ENCODE measurements around the gene FAM111A. TPM values are rescaled to one million over a fixed set of nuclear protein-coding genes. Genes with fewer than 3 reads are reported as not detected.

The FAM111A gene
- polyA plus RNA-seq, 6 donors from 2014 or later: 32.9 to 61.6 (median 44.7) TPM

DNA sequence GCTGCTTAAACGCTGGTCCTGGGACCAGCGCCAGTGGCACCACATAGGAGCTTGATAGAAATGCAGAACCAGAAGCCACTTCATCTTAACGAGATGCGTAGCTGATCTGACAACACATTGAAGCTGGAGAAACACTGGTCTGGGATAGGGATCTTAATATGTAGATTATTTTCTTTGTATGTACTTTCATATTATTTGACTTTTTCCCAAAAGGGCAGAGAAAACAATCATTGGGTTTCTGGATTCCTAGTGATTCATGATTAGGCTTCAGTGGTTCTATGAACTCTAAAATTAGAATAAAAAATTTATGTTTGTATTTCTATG is 57.7 kb downstream of the FAM111A start:
- Mint-ChIP-seq H3K27ac (peak overlapping the region; percentile 72 to 95 (median 88)), H3K36me3 (peaks cover 56 to 57% of the 10 kb centered on the region in 2 donors), H3K4me3 (peak overlapping the region in 7 of 8 donors; percentile 4 to 79 (median 56)), H3K27me3 (no peaks in the 10 kb centered on the region), H3K9me3 (peaks cover 0 to 2% (median 0%) of the 10 kb centered on the region in 7 donors), H3K4me1 (peaks cover 62 to 87% (median 77%) of the 10 kb centered on the region in 3 donors)
- DNase-seq (no peak), ATAC-seq (ENCODE audit: low read depth in 2 of 2) (peak; percentile 60 to 62)

DNA sequence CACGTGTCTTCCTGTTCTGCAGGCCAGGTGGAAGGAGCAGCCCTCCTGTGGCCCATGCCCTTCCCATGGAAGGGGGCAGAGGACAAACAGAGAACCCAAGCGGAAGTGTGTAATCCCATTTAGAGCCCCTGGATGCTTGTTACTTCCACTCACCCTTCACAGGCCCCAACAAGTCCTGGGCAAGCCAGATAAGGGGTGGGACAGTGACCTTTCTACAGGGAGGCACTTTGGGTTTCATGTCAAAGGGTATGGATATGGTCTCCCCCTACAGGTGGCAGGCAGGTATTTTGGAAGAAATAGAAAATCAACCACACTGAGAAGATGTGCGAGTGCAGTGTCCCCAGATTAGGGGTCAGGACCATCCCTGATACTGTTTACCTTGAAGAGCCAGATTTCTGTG is 58.7 kb downstream of the FAM111A start:
- Mint-ChIP-seq H3K27me3 (no peaks in the 10 kb centered on the region), H3K9me3 (peaks cover 0 to 2% (median 0%) of the 10 kb centered on the region in 7 donors), H3K4me3 (peak overlapping the region in 2 of 8 donors; percentile 22 to 34), H3K36me3 (peaks cover 49 to 55% of the 10 kb centered on the region in 2 donors), H3K27ac (peak overlapping the region in 3 of 6 donors; percentile 12 to 95 (median 83)), H3K4me1 (peaks cover 61 to 86% (median 77%) of the 10 kb centered on the region in 3 donors)
- DNase-seq: no peak
- no peak for ATAC-seq (ENCODE audit: low read depth in 2 of 2)

Other genes starting within 250 kb of the FAM111A start
- gene GLYATL1, start 203.4 kb upstream of the FAM111A start, polyA plus RNA-seq (ENCODE audit: low read depth in 6 of 6): under 1 TPM in 5 of 6 donors, not detected in 1; 0.15 to 0.79 (median 0.31) TPM
- 1 to 10 TPM in 4 of 6 donors, under 1 TPM in 1, not detected in 1; 0.52 to 2.4 (median 1.6) TPM for gene GLYATL1B, start 56.5 kb upstream of the FAM111A start, polyA plus RNA-seq (ENCODE audit: low read depth in 6 of 6)
- 10 to 100 TPM in 5 of 6 donors, 1 to 10 TPM in 1; 9.4 to 69.2 (median 10.4) TPM for gene FAM111B, start 35.6 kb upstream of the FAM111A start, polyA plus RNA-seq (ENCODE audit: low read depth in 6 of 6)
- gene DTX4, start 29.3 kb downstream of the FAM111A start, polyA plus RNA-seq (ENCODE audit: low read depth in 6 of 6): 10 to 100 TPM in 5 of 6 donors, 1 to 10 TPM in 1; 7.1 to 21.0 (median 12.9) TPM
- gene MPEG1, start 70.1 kb downstream of the FAM111A start, polyA plus RNA-seq (ENCODE audit: low read depth in 6 of 6): 10 to 100 TPM; 40.6 to 96.5 (median 79.1) TPM
- not detected for gene OR5AN1, start 216.0 kb downstream of the FAM111A start, polyA plus RNA-seq (ENCODE audit: low read depth in 6 of 6)

Data from naive B cell (primary cell).